ENCODE data around the gene C1orf105. TPM values are rescaled to one million over a fixed set of nuclear protein-coding genes. Genes with fewer than 3 reads are reported as not detected.

The C1orf105 gene
- total and polyA plus RNA-seq, 2 of the 8 experiments (the other 6 are each of a cell fraction or from before 2014, with no cell fraction given), result not detected

GRCh38 chr1:172429331-172430127 lies 9.0 kb downstream of the C1orf105 start:
- no peaks in the 10 kb centered on the region; the same call in 1 of the 2 replicates for H3K23me2 ChIP-seq (ENCODE audit: low read depth, low read length)
- CTCF ChIA-PET (ENCODE audit: partially characterized antibody), result interaction anchor here (0.6 to 3.7 kb wide), 19 partner anchors 9 to 629 kb away, joined by 3 to 20 read pairs (median 4); partner anchors contain the start of gene C1orf105
- H2BK120ac ChIP-seq (replicated peaks; ENCODE audit: low read depth, low read length), result no peak overlapping the region
- H3K9ac ChIP-seq (replicated peaks in 1 of 4; ENCODE audit: extremely low read depth in 1 of 4, low read depth in 3 of 4, low read length in 3 of 4), result no peak overlapping the region
- H3K4me2 ChIP-seq (ENCODE audit: insufficient read depth in 1 of 2, low read depth in 2 of 2, low read length in 2 of 2), result no peak overlapping the region
- H3K79me1 ChIP-seq (ENCODE audit: low read depth, low read length), result no peaks in the 10 kb centered on the region
- no peaks in the 10 kb centered on the region for H3K27me3 ChIP-seq (replicated peaks in 1 of 4; ENCODE audit: control insufficient read depth in 3 of 4, extremely low read depth in 1 of 4, insufficient read depth in 3 of 4, low read length in 3 of 4)
- no peak overlapping the region for H2BK5ac ChIP-seq (ENCODE audit: low read depth, low read length)
- no peak overlapping the region for H2BK15ac ChIP-seq (ENCODE audit: low read length)
- no peaks in the 10 kb centered on the region for H3K36me3 ChIP-seq (ENCODE audit: control insufficient read depth in 2 of 4, insufficient read depth in 4 of 4, low read length in 3 of 4)
- no peaks in the 10 kb centered on the region for H3K79me2 ChIP-seq (ENCODE audit: control insufficient read depth in 1 of 2, insufficient read depth in 2 of 2, low read length in 2 of 2)
- H2AFZ ChIP-seq (ENCODE audit: low read length), result no peak overlapping the region
- POLR2A ChIA-PET (ENCODE audit: partially characterized antibody), result interaction anchor here (1.9 kb wide), 1 partner anchor 23 kb away, joined by 4 read pairs; no protein-coding TSS in a partner anchor
- no peak overlapping the region for H2AK5ac ChIP-seq (ENCODE audit: low read depth, low read length)
- no peak overlapping the region for H2BK12ac ChIP-seq (ENCODE audit: low read depth, low read length)
- H4K20me1 ChIP-seq (replicated peaks in 1 of 2; ENCODE audit: control insufficient read depth in 1 of 2, insufficient read depth in 2 of 2, low read length in 2 of 2), result no peaks in the 10 kb centered on the region
- no peak overlapping the region for H3K27ac ChIP-seq (ENCODE audit: low read depth, low read length)
- TF ChIP-seq RAD21 (IDR thresholded peaks at IDR 0.05 in 1 of 2, conservative IDR thresholded peaks at IDR 0.05 in 1 of 2; ENCODE audit: low read depth in 2 of 2, low read length in 2 of 2) (peak; percentile 83 to 85), CTCF (IDR thresholded peaks at IDR 0.05; ENCODE audit: control extremely low read depth in 1 of 3, insufficient read depth in 1 of 3, low read depth in 1 of 3, low read length in 3 of 3) (peak in 2 of 3 experiments; percentile 78 to 92; a peak in 3 of 4 replicates), EZH2 (IDR thresholded peaks at IDR 0.05; ENCODE audit: low read depth, low read length, severe bottlenecking) (no peak)
- H2BK20ac ChIP-seq (ENCODE audit: low read length), result no peak overlapping the region
- no peak overlapping the region for H4K5ac ChIP-seq (ENCODE audit: insufficient read length, low read depth, low read length)
- H4K8ac ChIP-seq (ENCODE audit: extremely low read depth, insufficient read depth, low read length), result no peak overlapping the region
- H3K23ac ChIP-seq (ENCODE audit: insufficient read length), result no peak overlapping the region
- 85% methylated on average over 1 of the region's 1 CpG; no CpG with 5 or more reads in 1 of the 2 experiments for WGBS, 2 experiments (ENCODE audit: extremely low coverage in 1 of 2, insufficient coverage in 1 of 2, insufficient read length in 1 of 2, insufficient replicate concordance in 2 of 2, low coverage in 1 of 2, low lambda C conversion rate in 2 of 2, missing lambda C conversion rate in 1 of 2)
- DNase-seq (ENCODE audit: low read depth in 1 of 2, low spot score in 2 of 2) (no peak), FAIRE-seq (no peak)
- peaks cover 3 to 5% (median 4%) of the 10 kb centered on the region in 4 experiments; a peak in 6 of 7 replicates for H3K4me1 ChIP-seq (replicated peaks in 1 of 4; ENCODE audit: control insufficient read depth in 3 of 4, insufficient read depth in 4 of 4, low read length in 3 of 4)
- no peak overlapping the region for H3K4ac ChIP-seq (replicated peaks; ENCODE audit: insufficient read length, low read depth, low read length)
- no peak overlapping the region for H3K56ac ChIP-seq (replicated peaks; ENCODE audit: insufficient read length, low read depth, low read length)
- no peaks in the 10 kb centered on the region for H3K9me3 ChIP-seq (ENCODE audit: insufficient read depth in 2 of 2, low read depth in 1 of 2, low read length in 1 of 2)
- H3K14ac ChIP-seq (ENCODE audit: insufficient read length), result no peak overlapping the region
- H3K4me3 ChIP-seq (ENCODE audit: extremely low read depth in 1 of 4, insufficient read depth in 2 of 4, low read depth in 3 of 4, low read length in 4 of 4), result no peak overlapping the region
- no peak overlapping the region for H3K18ac ChIP-seq (ENCODE audit: extremely low read depth, low read length)
- no peak overlapping the region for H4K91ac ChIP-seq (replicated peaks; ENCODE audit: insufficient read length, low read length)
